ENCODE results near the gene OR11H7.

GRCh38 chr14:20228681-20229080, at the start of gene OR11H7:
- TF ChIP-seq CTCF (conservative IDR thresholded peaks at IDR 0.05; ENCODE audit: low read depth, low read length) (no peak), EZH2 (IDR thresholded peaks at IDR 0.05; ENCODE audit: borderline replicate concordance, low read depth, low read length, poor library complexity, severe bottlenecking) (no peak)

Data from A673 (cell line).